Renal cortical epithelial cell (primary cell): ENCODE measurements around the gene CASP10. TPM values are rescaled to one million over a fixed set of nuclear protein-coding genes. Genes with fewer than 3 reads are reported as not detected.
A peak's percentile ranks its signal among the peaks of the same experiment; 100 is the strongest.

Experiments
- DNase-seq: peaks from one replicate; pipeline ENCODE4 v3.0.0-alpha.2; 2011; ENCODE audit warnings: low read depth
- total RNA-seq: library from RNA; depleted of rRNA; stranded (reverse); fragments of >200 nt; gene quantifications from 2 replicates; pipeline ENCODE4 v1.2.3, GENCODE V29; 2014

Gene CASP10
- total RNA-seq, 1 donor from 2014 or later: 24.1 TPM

- DNase-seq: no peak
Measured at GRCh38 chr2:201196003-201196402, 13.1 kb downstream of the CASP10 start.

GRCh38 chr2:201196803-201197202 lies 13.9 kb downstream of the CASP10 start:
- no peak for DNase-seq

- DNase-seq: no peak
Measured at GRCh38 chr2:201197781-201198180, 14.8 kb downstream of the CASP10 start.

DNA sequence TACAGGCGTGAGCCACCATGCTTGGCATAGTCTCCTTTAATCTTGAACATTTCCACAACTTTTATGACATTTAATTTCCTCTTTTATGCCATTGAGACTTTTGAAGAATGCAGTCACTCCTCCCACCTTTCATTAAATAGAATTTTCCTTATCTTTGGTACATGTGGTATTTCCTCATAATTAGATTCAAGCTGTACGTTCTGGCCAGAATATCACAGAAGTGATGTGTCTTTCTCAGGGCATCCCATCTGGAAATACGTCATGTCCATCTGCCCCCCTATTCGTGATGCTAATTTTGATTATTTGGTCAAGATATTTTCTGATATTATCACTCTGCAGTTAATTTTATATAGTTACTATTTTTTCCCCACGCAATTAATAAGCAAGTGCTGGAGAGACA lies 16.9 kb downstream of the CASP10 start:
- no peak for DNase-seq

DNA sequence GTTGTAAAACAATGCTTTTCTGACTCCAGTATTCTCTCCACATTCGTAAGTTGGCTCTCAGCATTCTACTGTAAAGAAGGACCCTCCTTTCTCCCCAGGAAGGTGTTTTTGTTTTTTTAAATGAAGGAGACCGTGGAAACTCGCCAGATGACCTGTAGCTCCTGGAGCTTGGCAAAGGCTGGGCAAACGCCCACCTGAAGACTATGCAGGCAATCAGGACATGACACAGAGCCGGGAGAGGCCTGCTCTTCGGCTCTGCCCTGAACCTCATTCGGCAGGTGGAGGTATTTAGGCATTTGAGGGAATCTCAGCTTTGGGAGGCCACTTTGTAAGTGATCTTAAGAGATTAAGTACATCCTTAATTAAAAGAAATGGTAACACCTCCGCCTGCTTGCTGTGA lies 17.4 kb downstream of the CASP10 start:
- no peak for DNase-seq

DNA sequence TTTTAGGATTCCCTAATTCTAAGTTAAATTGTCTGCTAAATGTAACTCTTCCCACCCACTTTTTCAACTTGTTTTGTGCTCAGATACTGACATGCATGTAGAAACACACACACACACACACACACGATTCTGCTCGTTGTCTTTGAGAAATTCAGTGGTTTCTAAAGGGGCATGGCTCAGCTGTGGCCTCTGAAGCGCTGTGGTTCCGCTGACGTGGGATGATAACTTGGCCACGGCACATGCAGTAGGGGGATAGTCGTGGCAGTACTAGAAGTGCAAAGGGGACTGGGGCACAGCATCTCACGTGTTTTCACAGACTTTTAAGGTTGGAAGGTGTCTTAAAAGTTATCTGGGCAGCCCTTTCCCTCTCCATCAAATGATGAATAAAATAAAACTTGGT lies 18.4 kb downstream of the CASP10 start:
- no peak for DNase-seq

DNA sequence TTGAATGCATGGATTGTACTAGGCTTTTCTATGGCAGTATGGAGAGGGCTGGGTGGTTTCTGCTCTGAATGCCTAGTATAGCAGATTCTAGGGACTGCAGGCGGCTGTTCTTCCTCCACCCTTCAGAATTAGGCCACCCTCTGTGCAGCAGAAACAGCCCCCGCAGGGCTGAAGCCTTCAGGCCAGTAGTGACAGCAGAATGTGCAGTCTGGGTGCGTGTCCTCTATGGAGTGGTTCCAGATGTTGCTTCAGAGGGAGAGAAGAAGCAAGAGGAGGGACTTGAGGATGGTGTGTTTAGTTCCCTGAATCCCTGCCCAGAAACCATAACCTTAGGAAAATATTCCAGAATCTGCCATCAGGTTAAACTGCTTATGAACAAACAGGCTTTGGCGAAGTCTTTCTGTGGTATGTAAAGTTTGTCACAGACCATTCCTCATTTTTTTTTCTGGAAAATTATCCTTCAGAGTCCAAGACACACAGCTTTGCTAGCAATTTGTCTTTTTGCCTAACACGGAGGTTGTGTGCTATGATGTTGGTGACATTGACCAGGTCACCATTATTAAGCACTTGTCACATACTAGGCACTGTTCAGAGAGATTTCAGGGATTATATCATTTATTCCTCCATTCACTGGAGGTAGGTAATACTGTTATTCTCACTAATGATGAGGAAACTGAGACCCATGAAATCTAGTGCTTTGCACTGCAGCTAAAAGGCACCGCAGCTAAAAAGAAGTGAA lies 21.1 kb downstream of the CASP10 start:
- DNase-seq: peak; percentile 24

- DNase-seq: peak; percentile 88
Measured at GRCh38 chr2:201204655-201205514, 21.9 kb downstream of the CASP10 start.

DNA sequence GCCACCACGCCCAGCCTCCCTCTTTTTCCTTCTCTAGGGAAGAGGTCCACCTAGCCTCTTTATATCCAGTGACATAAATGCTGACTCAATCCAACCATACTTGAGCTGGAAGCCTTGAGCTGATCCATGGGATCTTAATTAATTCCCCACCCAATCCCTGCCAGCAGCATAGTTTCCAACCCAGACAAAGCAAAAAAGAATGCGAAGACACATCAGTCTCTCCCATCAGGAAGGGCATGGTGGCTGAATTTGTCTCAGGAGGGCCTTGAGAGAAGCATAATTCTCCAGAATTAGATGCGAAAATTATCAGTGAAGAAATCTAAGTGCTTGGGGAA lies 22.5 kb downstream of the CASP10 start:
- DNase-seq: no peak

DNA sequence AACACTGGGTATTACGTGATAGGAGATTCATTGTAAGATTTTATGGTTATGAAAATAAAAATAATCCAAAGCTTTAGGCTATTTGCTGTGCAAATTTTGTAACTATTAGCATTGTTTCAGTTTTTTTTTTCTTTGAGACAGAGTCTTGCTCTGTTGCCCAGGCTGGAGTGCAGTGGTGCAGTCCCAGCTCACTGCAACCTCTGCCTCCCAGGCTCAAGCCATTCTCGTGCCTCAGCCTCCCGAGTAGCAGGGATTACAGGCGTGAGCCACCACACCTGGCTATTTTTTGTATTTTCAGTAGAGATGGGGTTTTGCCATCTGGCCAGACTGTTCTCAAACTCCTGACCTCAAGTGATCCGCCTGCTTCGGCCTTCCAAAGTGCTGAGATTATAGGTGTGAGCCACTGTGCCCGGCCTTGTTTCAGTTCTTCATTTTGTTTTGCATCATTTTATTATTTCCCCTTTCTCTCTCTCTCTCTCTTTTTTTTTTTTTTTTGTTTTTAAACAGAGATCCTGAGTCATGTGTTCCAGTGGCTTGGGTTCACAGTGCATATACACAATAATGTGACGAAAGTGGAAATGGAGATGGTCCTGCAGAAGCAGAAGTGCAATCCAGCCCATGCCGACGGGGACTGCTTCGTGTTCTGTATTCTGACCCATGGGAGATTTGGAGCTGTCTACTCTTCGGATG lies 25.8 kb downstream of the CASP10 start:
- no peak for DNase-seq

- DNase-seq: no peak
Measured at GRCh38 chr2:201215963-201216362, 33.0 kb downstream of the CASP10 start.

DNA sequence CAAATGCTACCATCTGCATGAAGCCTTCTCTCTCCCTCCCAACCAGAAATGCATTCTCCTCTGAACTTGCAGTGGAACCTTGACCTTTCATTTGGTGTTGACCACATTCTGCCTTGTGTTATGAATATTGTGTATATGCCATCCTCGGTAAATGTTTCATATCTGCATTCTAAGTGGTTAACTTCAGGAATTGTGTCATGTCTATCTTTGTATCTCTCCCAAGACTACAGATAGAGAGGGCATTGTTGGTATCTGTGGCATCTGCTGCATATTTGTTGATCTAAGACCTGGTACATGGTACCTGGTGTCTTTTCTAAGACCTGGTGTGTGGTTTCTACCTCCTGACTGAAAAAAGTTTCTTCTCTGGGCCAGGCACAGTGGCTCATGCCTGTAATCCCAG lies 34.0 kb downstream of the CASP10 start:
- no peak for DNase-seq

GRCh38 chr2:201218780-201219179 lies 35.8 kb downstream of the CASP10 start:
- DNase-seq: peak; percentile 29

DNA sequence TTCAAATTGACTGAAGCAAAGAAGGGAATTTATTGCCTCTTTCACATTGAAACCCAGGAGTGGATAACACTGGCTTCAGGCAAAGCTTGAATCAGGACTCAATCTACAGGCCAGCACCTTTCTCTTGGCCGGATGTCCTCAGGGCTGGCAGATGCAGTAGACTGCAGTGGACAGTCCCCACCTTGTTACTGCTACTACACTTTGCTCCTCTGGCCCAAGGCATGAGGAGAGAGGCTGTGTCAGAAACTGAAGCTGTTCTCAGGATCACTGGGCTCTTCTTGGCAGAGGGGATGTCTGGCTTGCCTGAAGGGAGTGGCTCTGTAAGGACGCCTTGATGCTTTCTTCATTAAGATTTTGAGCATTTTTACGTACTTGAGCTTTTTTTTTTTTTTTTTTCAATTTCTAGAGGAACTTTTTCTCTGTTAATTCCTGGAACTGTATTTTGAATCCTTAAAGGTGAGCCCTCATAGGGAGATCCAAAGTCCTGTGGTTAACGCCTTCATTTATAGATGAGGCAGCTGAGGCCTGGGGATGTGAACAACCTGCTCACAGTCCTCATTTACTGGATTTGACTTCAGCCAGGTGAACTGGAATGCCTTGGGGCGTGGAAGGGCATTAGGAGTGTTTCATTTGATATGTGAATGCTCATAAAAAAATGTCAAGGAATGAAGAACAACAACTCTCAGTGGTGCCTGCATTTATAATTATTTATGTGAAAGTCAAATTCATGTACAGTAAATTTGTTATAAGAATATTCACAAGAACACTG lies 36.6 kb downstream of the CASP10 start:
- DNase-seq: peak; percentile 43

- peak; percentile 68 for DNase-seq
Measured at GRCh38 chr2:201220102-201220570, 37.2 kb downstream of the CASP10 start.

GRCh38 chr2:201223089-201224073 lies 40.4 kb downstream of the CASP10 start:
- DNase-seq: no peak

DNA sequence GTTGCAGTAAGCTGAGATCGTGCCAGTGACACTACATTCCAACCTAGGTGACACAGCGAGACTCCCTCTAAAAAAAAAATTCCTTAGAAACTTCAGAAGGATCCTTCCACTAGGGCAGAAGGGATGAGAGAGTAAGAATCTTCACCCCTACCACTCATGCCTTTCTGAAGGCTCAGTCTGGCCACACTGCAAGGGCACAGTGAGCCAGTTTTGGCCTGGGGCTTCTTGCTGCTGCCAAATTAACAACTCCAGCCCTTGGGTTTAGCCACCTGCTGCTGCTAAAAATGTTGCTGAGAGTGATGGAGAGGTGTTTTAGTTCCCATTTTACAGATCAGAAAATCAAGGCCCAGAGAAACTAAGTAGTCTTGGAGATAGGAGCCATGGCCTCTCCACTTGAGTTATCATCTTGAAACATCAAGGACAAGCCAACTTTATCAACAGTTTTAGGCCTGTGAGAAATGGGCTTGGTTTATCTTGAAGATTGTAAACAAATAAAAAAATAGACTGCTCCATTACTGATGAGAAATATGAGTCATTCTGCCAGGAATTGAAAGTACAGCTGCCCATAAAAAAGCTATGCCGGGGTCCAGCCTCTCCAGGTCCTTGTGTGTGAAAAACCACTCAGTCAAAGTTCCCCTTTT lies 45.5 kb downstream of the CASP10 start:
- peak; percentile 77 for DNase-seq

DNA sequence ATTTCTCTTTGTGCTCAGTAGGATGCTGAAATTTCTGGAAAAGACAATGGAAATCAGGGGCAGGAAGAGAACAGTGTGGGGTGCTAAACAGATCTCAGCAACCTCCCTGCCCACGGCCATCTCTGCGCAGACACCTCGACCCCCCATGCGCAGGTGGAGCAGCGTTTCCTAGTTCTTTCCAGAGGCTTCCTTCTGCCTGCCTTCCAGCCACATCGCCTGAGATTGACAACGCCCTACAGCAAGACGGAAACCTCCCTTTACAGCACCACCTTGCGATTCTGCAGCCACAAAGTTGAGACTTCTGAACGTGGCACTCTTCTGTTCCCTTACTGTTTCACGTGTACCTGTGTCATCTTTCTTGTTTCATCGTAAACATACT lies 46.0 kb downstream of the CASP10 start:
- no peak for DNase-seq

GRCh38 chr2:201231781-201232466 lies 49.0 kb downstream of the CASP10 start:
- DNase-seq: peak; percentile 95

DNA sequence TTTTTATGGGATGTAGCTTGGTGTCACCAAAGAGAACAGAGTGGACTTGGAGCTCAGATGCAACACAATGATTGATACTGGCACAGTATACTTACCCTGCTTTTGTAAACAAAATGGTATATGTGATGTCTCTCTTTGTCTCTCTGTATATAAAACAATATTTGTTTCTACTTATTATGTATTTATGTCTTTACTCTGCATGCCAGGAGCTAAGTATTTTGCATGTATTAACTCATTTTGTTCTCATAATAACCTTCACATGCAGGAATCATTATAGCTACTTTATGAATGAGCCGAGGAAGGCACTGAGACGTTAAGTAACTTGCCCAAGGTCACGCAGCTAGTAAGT lies 49.5 kb downstream of the CASP10 start:
- DNase-seq: no peak
